ENCODE measurements around the gene PHKA1.

GRCh38 chrX:72666451-72666850, 47.7 kb downstream of the PHKA1 start:
- TF ChIP-seq CTCF (IDR thresholded peaks at IDR 0.05) (no peak), EZH2 (IDR thresholded peaks at IDR 0.05; ENCODE audit: borderline replicate concordance, insufficient read depth, low read depth, low read length, poor library complexity, severe bottlenecking) (no peak)
